DOHH2 (cell line): ENCODE data around the gene ATP8A2.

Experiments used
- EZH2phosphoT487 ChIP-seq: fragments of 200-600 bp; sonication (generic); IDR thresholded peaks from 2 replicates; pipeline ENCODE4 v1.6.1; 2017; ENCODE audit warnings: borderline replicate concordance, mild to moderate bottlenecking, antibody characterized with exemption, low read length, moderate library complexity, mixed read lengths
- TF ChIP-seq, protein P1 (sequence below): fragments of 200-600 bp; sonication (generic); IDR thresholded peaks from one replicate; pipeline ENCODE4 v1.5.1; 2014; ENCODE audit warnings: antibody characterized with exemption, mild to moderate bottlenecking, low read depth, low read length; ENCODE audit not compliant: poor library complexity, severe bottlenecking

DNA sequence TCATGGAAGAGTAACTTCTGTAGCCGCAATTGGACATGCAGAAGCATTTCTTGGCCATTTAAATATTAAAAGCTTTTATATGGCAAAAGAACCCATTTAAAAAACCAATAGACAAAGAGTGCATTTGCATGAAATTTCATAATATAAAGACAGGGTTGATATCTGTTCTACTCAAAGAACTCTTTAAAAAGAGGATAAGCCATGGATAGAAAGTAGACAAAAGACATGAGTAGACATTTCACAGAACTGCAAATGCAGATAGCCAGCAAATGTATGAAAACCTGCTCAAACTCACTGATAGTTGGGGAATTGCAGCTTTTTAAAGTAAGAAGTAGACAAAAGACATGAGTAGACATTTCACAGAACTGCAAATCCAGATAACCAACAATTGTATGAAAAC lies 462.0 kb downstream of the ATP8A2 start:
- TF ChIP-seq, protein P1, sequence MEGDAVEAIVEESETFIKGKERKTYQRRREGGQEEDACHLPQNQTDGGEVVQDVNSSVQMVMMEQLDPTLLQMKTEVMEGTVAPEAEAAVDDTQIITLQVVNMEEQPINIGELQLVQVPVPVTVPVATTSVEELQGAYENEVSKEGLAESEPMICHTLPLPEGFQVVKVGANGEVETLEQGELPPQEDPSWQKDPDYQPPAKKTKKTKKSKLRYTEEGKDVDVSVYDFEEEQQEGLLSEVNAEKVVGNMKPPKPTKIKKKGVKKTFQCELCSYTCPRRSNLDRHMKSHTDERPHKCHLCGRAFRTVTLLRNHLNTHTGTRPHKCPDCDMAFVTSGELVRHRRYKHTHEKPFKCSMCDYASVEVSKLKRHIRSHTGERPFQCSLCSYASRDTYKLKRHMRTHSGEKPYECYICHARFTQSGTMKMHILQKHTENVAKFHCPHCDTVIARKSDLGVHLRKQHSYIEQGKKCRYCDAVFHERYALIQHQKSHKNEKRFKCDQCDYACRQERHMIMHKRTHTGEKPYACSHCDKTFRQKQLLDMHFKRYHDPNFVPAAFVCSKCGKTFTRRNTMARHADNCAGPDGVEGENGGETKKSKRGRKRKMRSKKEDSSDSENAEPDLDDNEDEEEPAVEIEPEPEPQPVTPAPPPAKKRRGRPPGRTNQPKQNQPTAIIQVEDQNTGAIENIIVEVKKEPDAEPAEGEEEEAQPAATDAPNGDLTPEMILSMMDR, result no peak
- no peak for TF ChIP-seq EZH2phosphoT487
